ENCODE measurements around the gene HSP90AB1.

DNA sequence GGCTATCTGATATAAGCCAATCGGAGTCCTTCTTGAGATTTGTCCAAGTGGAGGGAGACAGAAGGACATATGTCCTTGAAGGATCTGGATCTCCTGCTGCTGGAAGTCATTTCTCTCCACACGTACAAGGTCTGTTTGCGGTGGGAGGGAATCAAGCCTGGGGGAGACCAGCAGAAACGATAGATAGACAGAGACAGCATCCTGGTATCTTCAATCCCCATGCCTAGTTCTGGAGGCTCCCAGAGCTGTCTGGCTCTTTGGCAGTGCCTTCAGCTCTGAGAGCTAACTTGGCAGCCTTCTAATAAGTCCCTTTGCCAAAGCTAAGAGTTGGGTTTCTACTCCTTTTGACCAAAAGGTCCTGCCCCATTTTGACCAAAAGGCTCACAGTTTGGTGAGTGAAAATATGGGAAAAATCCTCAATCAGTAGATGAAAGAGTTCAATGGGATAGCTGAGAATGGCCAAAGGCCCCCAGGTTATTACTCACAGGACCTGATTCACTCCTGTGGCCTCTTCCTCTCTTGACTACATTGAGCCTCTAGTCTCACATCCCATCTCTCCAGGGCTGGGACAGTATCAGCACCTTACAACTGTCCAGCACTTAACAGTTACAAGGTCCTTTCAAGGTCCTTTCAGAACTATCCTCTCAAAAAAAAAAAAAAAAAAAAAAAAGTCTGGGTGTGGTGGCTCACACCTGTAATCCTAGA, 45.9 kb downstream of the HSP90AB1 start:
- TF ChIP-seq, protein P1, sequence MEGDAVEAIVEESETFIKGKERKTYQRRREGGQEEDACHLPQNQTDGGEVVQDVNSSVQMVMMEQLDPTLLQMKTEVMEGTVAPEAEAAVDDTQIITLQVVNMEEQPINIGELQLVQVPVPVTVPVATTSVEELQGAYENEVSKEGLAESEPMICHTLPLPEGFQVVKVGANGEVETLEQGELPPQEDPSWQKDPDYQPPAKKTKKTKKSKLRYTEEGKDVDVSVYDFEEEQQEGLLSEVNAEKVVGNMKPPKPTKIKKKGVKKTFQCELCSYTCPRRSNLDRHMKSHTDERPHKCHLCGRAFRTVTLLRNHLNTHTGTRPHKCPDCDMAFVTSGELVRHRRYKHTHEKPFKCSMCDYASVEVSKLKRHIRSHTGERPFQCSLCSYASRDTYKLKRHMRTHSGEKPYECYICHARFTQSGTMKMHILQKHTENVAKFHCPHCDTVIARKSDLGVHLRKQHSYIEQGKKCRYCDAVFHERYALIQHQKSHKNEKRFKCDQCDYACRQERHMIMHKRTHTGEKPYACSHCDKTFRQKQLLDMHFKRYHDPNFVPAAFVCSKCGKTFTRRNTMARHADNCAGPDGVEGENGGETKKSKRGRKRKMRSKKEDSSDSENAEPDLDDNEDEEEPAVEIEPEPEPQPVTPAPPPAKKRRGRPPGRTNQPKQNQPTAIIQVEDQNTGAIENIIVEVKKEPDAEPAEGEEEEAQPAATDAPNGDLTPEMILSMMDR (IDR thresholded peaks at IDR 0.05; ENCODE audit: insufficient read depth, low read depth, low read length): no peak
- no peak for TF ChIP-seq EZH2 (IDR thresholded peaks at IDR 0.05; ENCODE audit: insufficient read depth, low read length)

All from astrocyte (in vitro differentiated cells and primary cell).